ENCODE results near the gene GNPTAB. TPM values are rescaled to one million over a fixed set of nuclear protein-coding genes. Genes with fewer than 3 reads are reported as not detected.
A peak's percentile ranks its signal among the peaks of the same experiment; 100 is the strongest.

GNPTAB gene
- polyA plus RNA-seq, 2 of the 4 experiments (the other 2 are of a cell fraction): 20.3 to 29.3 TPM

- ATAC-seq: peak; percentile 30 to 57; a peak in 3 of 6 replicates
- Histone ChIP-seq H3K4me2 (no peak overlapping the region), H3K9me3 (no peaks in the 10 kb centered on the region), H3K27ac (no peak overlapping the region), H3K4me1 (no peaks in the 10 kb centered on the region), H3K4me3 (no peak overlapping the region)
- TF ChIP-seq ZC3H11A (IDR thresholded peaks at IDR 0.05): no peak
- no peak for TF ChIP-seq CHD2 (IDR thresholded peaks at IDR 0.05; ENCODE audit: low read length, partially characterized antibody)
- TF ChIP-seq KDM5A (IDR thresholded peaks at IDR 0.05): no peak
- no peak for TF ChIP-seq NFE2L2 (conservative IDR thresholded peaks at IDR 0.05; ENCODE audit: low read length)
- TF ChIP-seq TFCP2L1 (CRISPR knock-in tag; IDR thresholded peaks at IDR 0.05): no peak
- no peak for TF ChIP-seq ZSCAN20 (CRISPR knock-in tag; IDR thresholded peaks at IDR 0.05)
- TF ChIP-seq FOSL2 (IDR thresholded peaks at IDR 0.05): no peak
- no peak for TF ChIP-seq FOSL2 (CRISPR knock-in tag; IDR thresholded peaks at IDR 0.05)
- no peak for TF ChIP-seq HES2 (IDR thresholded peaks at IDR 0.05)
- no peak for TF ChIP-seq MYC (IDR thresholded peaks at IDR 0.05; ENCODE audit: borderline replicate concordance, low read length)
- TF ChIP-seq MAX (IDR thresholded peaks at IDR 0.05): no peak
- TF ChIP-seq CHD4 (IDR thresholded peaks at IDR 0.05; ENCODE audit: borderline replicate concordance): no peak
- no peak for TF ChIP-seq RCOR1 (IDR thresholded peaks at IDR 0.05; ENCODE audit: low read depth, low read length)
- TF ChIP-seq SMC3 (IDR thresholded peaks at IDR 0.05): no peak
- TF ChIP-seq FOSB (CRISPR knock-in tag; IDR thresholded peaks at IDR 0.05): no peak
- TF ChIP-seq RFX5 (IDR thresholded peaks at IDR 0.05): no peak
- no peak for TF ChIP-seq REST (IDR thresholded peaks at IDR 0.05)
- TF ChIP-seq MAFK (IDR thresholded peaks at IDR 0.05; ENCODE audit: partially characterized antibody): no peak
- TF ChIP-seq NPAS2 (CRISPR knock-in tag; IDR thresholded peaks at IDR 0.05; ENCODE audit: borderline replicate concordance): no peak
- no peak for TF ChIP-seq RAD21 (conservative IDR thresholded peaks at IDR 0.05 in 1 of 2, IDR thresholded peaks at IDR 0.05 in 1 of 2)
- no peak for TF ChIP-seq RNF2 (IDR thresholded peaks at IDR 0.05; ENCODE audit: borderline replicate concordance, low read depth)
- WGBS (ENCODE audit: missing lambda C conversion rate): 87% methylated on average over 10 of the region's 10 CpGs
- ChIA-PET POLR2A (no interaction called here), CTCF (interaction anchor here (1.0 to 1.5 kb wide), 3 partner anchors 11 to 29 kb away, joined by 3 to 5 read pairs (median 3); no protein-coding TSS in a partner anchor)
- no peak for FAIRE-seq
- no peak for DNase-seq (ENCODE audit: low read depth in 1 of 2, low spot score in 1 of 2)
Measured at GRCh38 chr12:101743724-101744472, 86.9 kb downstream of the GNPTAB start.

GRCh38 chr12:101743242-101743641, 87.5 kb downstream of the GNPTAB start:
- FAIRE-seq: no peak

More at GRCh38 chr12:101743242-101743641, 87.5 kb downstream of the GNPTAB start:
- Histone ChIP-seq H3K4me3 (no peak overlapping the region), H3K4me1 (no peaks in the 10 kb centered on the region), H3K27ac (no peak overlapping the region), H3K9me3 (no peaks in the 10 kb centered on the region), H3K4me2 (no peak overlapping the region)
- ATAC-seq: no peak
- 97% methylated on average over 1 of the region's 1 CpG for WGBS (ENCODE audit: missing lambda C conversion rate)
- DNase-seq (ENCODE audit: low read depth in 1 of 2, low spot score in 1 of 2): no peak
- POLR2A ChIA-PET: no interaction called here
- CTCF ChIA-PET: interaction anchor here (0.9 to 1.0 kb wide), 3 partner anchors 10 to 30 kb away, joined by 3 read pairs; no protein-coding TSS in a partner anchor
- TF ChIP-seq HMGXB4 (CRISPR knock-in tag; IDR thresholded peaks at IDR 0.05; ENCODE audit: borderline replicate concordance): no peak
- no peak for TF ChIP-seq PBX3 (IDR thresholded peaks at IDR 0.05)
- no peak for TF ChIP-seq USF2 (IDR thresholded peaks at IDR 0.05)
- TF ChIP-seq ATOH8 (CRISPR knock-in tag; IDR thresholded peaks at IDR 0.05; ENCODE audit: low read depth): no peak
- no peak for TF ChIP-seq JUNB (IDR thresholded peaks at IDR 0.05)
- no peak for TF ChIP-seq RCOR1 (IDR thresholded peaks at IDR 0.05; ENCODE audit: low read depth, low read length)
- TF ChIP-seq BHLHE40 (IDR thresholded peaks at IDR 0.05; ENCODE audit: low read depth, low read length): no peak
- TF ChIP-seq ZSCAN20 (CRISPR knock-in tag; IDR thresholded peaks at IDR 0.05): no peak

Data from A549 (cell line).